ENCODE measurements around the gene C8G. TPM values are rescaled to one million over a fixed set of nuclear protein-coding genes. Genes with fewer than 3 reads are reported as not detected.

C8G gene
- total and polyA plus RNA-seq, 2 of the 4 experiments (the other 2 are of a cell fraction) = 0.80 TPM; not detected in 1

DNA sequence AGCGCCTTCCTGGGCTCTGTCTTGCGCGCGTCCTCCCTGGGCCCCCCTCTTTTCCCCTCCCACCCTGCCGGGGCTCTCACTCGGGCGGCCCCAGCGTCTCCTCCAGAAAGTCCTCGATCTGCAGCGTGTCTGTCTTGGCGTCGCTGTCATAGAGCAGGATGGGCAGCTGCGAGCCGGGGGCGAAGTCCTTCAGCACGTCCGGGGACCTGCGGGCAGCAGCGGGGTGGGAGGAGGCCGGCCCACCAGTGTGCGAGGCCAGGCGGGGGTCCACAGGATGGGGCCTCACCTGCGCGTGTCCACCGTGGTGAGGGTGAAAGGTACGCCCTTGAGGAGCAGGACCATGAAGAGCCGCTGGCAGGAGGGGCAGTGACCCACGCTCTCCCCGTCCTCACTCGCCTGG, 50.3 kb downstream of the C8G start:
- intact Hi-C loops (cut with micrococcal nuclease) = no loop called here
- Histone ChIP-seq H3K4me1 (ENCODE audit: control insufficient read depth, insufficient read depth, low read length) (peaks cover 23% of the 10 kb centered on the region), H3K9me3 (ENCODE audit: control insufficient read depth, insufficient read depth, low read length) (peaks cover 4% of the 10 kb centered on the region), H4K91ac (ENCODE audit: insufficient read depth, low read depth, low read length) (no peak overlapping the region), H2AK9ac (replicated peaks; ENCODE audit: low read depth, low read length, poor library complexity) (peak overlapping the region; percentile 28), H3K9me1 (ENCODE audit: insufficient read depth, low read length) (peaks cover 8% of the 10 kb centered on the region), H2BK15ac (ENCODE audit: low read depth, low read length) (no peak overlapping the region), H2BK5ac (ENCODE audit: low read depth, low read length, poor library complexity, severe bottlenecking) (no peak overlapping the region), H3K27me3 (ENCODE audit: control insufficient read depth, insufficient read depth, low read length) (no peaks in the 10 kb centered on the region; the same call in 1 of the 2 replicates), H4K5ac (ENCODE audit: low read depth, low read length) (no peak overlapping the region), H3K4me2 (ENCODE audit: low read depth, low read length) (no peak overlapping the region), H2BK20ac (ENCODE audit: low read depth, low read length) (no peak overlapping the region), H3K14ac (replicated peaks; ENCODE audit: low read depth, low read length) (no peak overlapping the region), H3K79me1 (ENCODE audit: low read depth in 1 of 2, low read length in 2 of 2) (peaks cover 6 to 16% of the 10 kb centered on the region in 2 experiments; a peak in 3 of 4 replicates), H3K18ac (ENCODE audit: low read depth, low read length) (no peak overlapping the region), H3K23ac (ENCODE audit: low read depth, low read length) (no peak overlapping the region; the same call in 1 of the 2 replicates), H2AK5ac (ENCODE audit: low read depth, low read length) (no peak overlapping the region; the same call in 1 of the 2 replicates), H3K9ac (ENCODE audit: low read depth, low read length) (no peak overlapping the region), H4K8ac (ENCODE audit: low read depth in 2 of 2, low read length in 2 of 2) (no peak overlapping the region), H3K4me3 (ENCODE audit: insufficient read depth, low read depth, low read length) (no peak overlapping the region), H2BK120ac (ENCODE audit: low read depth, low read length) (no peak overlapping the region), H3K4ac (ENCODE audit: low read depth, low read length) (no peak overlapping the region), H3K56ac (ENCODE audit: extremely low read depth, insufficient read depth, low read length) (no peak overlapping the region), H3K27ac (ENCODE audit: insufficient read depth, low read length) (no peak overlapping the region), H3K36me3 (ENCODE audit: control insufficient read depth, insufficient read depth, low read length) (peaks cover 5% of the 10 kb centered on the region; the same call in 1 of the 2 replicates), H2AFZ (replicated peaks; ENCODE audit: low read length, poor library complexity) (no peak overlapping the region), H4K20me1 (ENCODE audit: insufficient read depth, low read length) (no peaks in the 10 kb centered on the region; the same call in 1 of the 2 replicates)
- ChIA-PET CTCF (interaction anchor here (0.7 kb wide), 1 partner anchor 34 kb away, joined by 3 read pairs; no protein-coding TSS in a partner anchor), POLR2A (ENCODE audit: unreplicated experiment) (no interaction called here)
- dilution Hi-C loops (cut with HindIII; ENCODE audit: low sequenced_read_pairs, unreplicated experiment) = no loop called here
- TF ChIP-seq MAFK (IDR thresholded peaks at IDR 0.05; ENCODE audit: low read depth, low read length) (no peak), POLR2A (IDR thresholded peaks at IDR 0.05; ENCODE audit: low read depth, low read length) (no peak), RFX5 (IDR thresholded peaks at IDR 0.05; ENCODE audit: low read depth, low read length) (no peak), MXI1 (IDR thresholded peaks at IDR 0.05; ENCODE audit: borderline replicate concordance, low read depth, low read length) (no peak), BHLHE40 (IDR thresholded peaks at IDR 0.05; ENCODE audit: low read depth, low read length) (no peak), SMC3 (IDR thresholded peaks at IDR 0.05; ENCODE audit: low read depth, low read length) (no peak), NFE2L2 (IDR thresholded peaks at IDR 0.05; ENCODE audit: low read depth, low read length) (no peak), RAD21 (IDR thresholded peaks at IDR 0.05; ENCODE audit: low read length) (no peak), MAZ (IDR thresholded peaks at IDR 0.05; ENCODE audit: borderline replicate concordance, low read depth, low read length) (no peak), ELK1 (IDR thresholded peaks at IDR 0.05; ENCODE audit: borderline replicate concordance, low read depth, low read length) (no peak), USF2 (IDR thresholded peaks at IDR 0.05; ENCODE audit: low read depth, low read length) (no peak), RCOR1 (IDR thresholded peaks at IDR 0.05; ENCODE audit: insufficient replicate concordance, low read length) (no peak), FOS (IDR thresholded peaks at IDR 0.05; ENCODE audit: low read depth, low read length) (no peak), CEBPB (IDR thresholded peaks at IDR 0.05; ENCODE audit: low read depth, low read length) (no peak)
- TF ChIP-seq, protein P1, sequence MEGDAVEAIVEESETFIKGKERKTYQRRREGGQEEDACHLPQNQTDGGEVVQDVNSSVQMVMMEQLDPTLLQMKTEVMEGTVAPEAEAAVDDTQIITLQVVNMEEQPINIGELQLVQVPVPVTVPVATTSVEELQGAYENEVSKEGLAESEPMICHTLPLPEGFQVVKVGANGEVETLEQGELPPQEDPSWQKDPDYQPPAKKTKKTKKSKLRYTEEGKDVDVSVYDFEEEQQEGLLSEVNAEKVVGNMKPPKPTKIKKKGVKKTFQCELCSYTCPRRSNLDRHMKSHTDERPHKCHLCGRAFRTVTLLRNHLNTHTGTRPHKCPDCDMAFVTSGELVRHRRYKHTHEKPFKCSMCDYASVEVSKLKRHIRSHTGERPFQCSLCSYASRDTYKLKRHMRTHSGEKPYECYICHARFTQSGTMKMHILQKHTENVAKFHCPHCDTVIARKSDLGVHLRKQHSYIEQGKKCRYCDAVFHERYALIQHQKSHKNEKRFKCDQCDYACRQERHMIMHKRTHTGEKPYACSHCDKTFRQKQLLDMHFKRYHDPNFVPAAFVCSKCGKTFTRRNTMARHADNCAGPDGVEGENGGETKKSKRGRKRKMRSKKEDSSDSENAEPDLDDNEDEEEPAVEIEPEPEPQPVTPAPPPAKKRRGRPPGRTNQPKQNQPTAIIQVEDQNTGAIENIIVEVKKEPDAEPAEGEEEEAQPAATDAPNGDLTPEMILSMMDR (conservative IDR thresholded peaks at IDR 0.05; ENCODE audit: low read depth, low read length) = no peak
- no peak for ATAC-seq (ENCODE audit: low read depth)
- in situ Hi-C loops (cut with MboI; ENCODE audit: low sequenced_read_pairs) = no loop called here
- BruUV-seq (replicated peaks) = no TSS peak
- no peak for DNase-seq
- 46% methylated on average over 20 of the region's 30 CpGs; no CpG with 5 or more reads in 1 of the 2 experiments for whole genome bisulfite sequencing, 2 experiments (ENCODE audit: extremely low coverage in 2 of 2, insufficient read length in 1 of 2)

Measured in IMR-90 (cell line).